Gastroesophageal sphincter (tissue), 3 donors: ENCODE data around the gene KCTD15.

Experiments
- CTCF ChIP-seq, 4 experiments: fragments of 200-600 bp in 2 of 4; fragments of 450-650 bp in 2 of 4; sonication (generic) in 1 of 4; IDR thresholded peaks; one replicate each; pipeline ENCODE4 v1.5.1; 2017 to 2019; ENCODE audit warnings: antibody characterized with exemption in 4 of 4, mild to moderate bottlenecking in 2 of 4, moderate library complexity in 2 of 4
- POLR2A ChIP-seq, 2 donors: fragments of 450-650 bp; IDR thresholded peaks; one replicate each; pipeline ENCODE4 v1.6.1; 2017; ENCODE audit warnings: antibody characterized with exemption in 2 of 2, mild to moderate bottlenecking in 2 of 2, moderate library complexity in 1 of 2

- peak in 3 of 4 experiments; percentile 82 to 89 (median 87) for TF ChIP-seq CTCF (IDR thresholded peaks at IDR 0.05)
- TF ChIP-seq POLR2A (IDR thresholded peaks at IDR 0.05): no peak
Observed at GRCh38 chr19:33771384-33772101, 25.1 kb upstream of the KCTD15 start.
